H9 (cell line): ENCODE measurements around the gene HSD17B3. TPM values are rescaled to one million over a fixed set of nuclear protein-coding genes. Genes with fewer than 3 reads are reported as not detected.

Source experiments
- DNase-seq: peaks from one replicate; pipeline ENCODE4 v3.0.0-alpha.2; 2017
- H2AFZ ChIP-seq: one replicate; pipeline ENCODE4 v1.6.1; 2013; ENCODE audit warnings: mild to moderate bottlenecking, low read length, control low read depth, moderate library complexity
- H2AK5ac ChIP-seq: 2 replicates; pipeline ENCODE4 v1.6.1; 2013; ENCODE audit warnings: low read length, control low read depth, mixed read lengths; ENCODE audit not compliant: insufficient read length
- H2BK120ac ChIP-seq: one replicate; pipeline ENCODE4 v1.6.1; 2013; ENCODE audit warnings: low read depth, mild to moderate bottlenecking, low read length, control low read depth, inconsistent platforms; ENCODE audit not compliant: poor library complexity, severe bottlenecking
- H2BK12ac ChIP-seq: 2 replicates; pipeline ENCODE4 v1.6.1; 2013; ENCODE audit warnings: low read length, control low read depth, mixed read lengths, low read depth; ENCODE audit not compliant: insufficient read length
- H2BK15ac ChIP-seq: 2 replicates; pipeline ENCODE4 v1.6.1; 2013; ENCODE audit warnings: low read depth, low read length, control low read depth
- H2BK20ac ChIP-seq: one replicate; pipeline ENCODE4 v1.6.1; 2013; ENCODE audit warnings: low read depth, mild to moderate bottlenecking, low read length, control low read depth, inconsistent platforms; ENCODE audit not compliant: poor library complexity, severe bottlenecking
- H2BK5ac ChIP-seq: 2 replicates; pipeline ENCODE4 v1.6.1; 2013; ENCODE audit warnings: low read length, control low read depth, mixed read lengths; ENCODE audit not compliant: insufficient read length
- H3K14ac ChIP-seq: 2 replicates; pipeline ENCODE4 v1.6.1; 2013; ENCODE audit warnings: low read length, control low read depth; ENCODE audit not compliant: insufficient read depth
- H3K18ac ChIP-seq: 2 replicates; pipeline ENCODE4 v1.6.1; 2013; ENCODE audit warnings: low read depth, mild to moderate bottlenecking, mixed read lengths, low read length, control low read depth; ENCODE audit not compliant: insufficient read length
- H3K23ac ChIP-seq: 2 replicates; pipeline ENCODE4 v1.6.1; 2013; ENCODE audit warnings: low read length, control low read depth, mixed read lengths, low read depth; ENCODE audit not compliant: insufficient read length
- H3K23me2 ChIP-seq: 2 replicates; pipeline ENCODE4 v1.6.1; 2013; ENCODE audit warnings: low read depth, mild to moderate bottlenecking, mixed read lengths, low read length, control low read depth; ENCODE audit not compliant: insufficient read length, poor library complexity, severe bottlenecking
- H3K27ac ChIP-seq: 2 replicates; pipeline ENCODE4 v1.5.1; 2013; ENCODE audit warnings: low read length, control low read depth, mixed read lengths, low read depth; ENCODE audit not compliant: insufficient read length
- H3K27me3 ChIP-seq: 2 replicates; pipeline ENCODE4 v1.6.1; 2013; ENCODE audit warnings: low read length, control low read depth, inconsistent platforms; ENCODE audit not compliant: insufficient read depth
- H3K4ac ChIP-seq: 2 replicates; pipeline ENCODE4 v1.6.1; 2013; ENCODE audit warnings: low read depth, mild to moderate bottlenecking, control low read depth, inconsistent platforms, low read length, moderate library complexity
- H3K4me1 ChIP-seq: 2 replicates; pipeline ENCODE4 v1.6.1; 2013; ENCODE audit warnings: low read length, control low read depth, inconsistent platforms; ENCODE audit not compliant: insufficient read depth
- H3K4me2 ChIP-seq: 2 replicates; pipeline ENCODE4 v1.6.1; 2013; ENCODE audit warnings: low read length, control low read depth, mixed read lengths; ENCODE audit not compliant: insufficient read length, insufficient read depth
- H3K56ac ChIP-seq: 2 replicates; pipeline ENCODE4 v1.6.1; 2013; ENCODE audit warnings: low read depth, mild to moderate bottlenecking, mixed read lengths, low read length, control low read depth; ENCODE audit not compliant: insufficient read length
- H3K79me1 ChIP-seq: 2 replicates; pipeline ENCODE4 v1.6.1; 2013; ENCODE audit warnings: low read depth, mild to moderate bottlenecking, moderate library complexity, low read length, control low read depth, inconsistent platforms; ENCODE audit not compliant: insufficient read depth, poor library complexity, severe bottlenecking
- H3K79me2 ChIP-seq: 2 replicates; pipeline ENCODE4 v1.6.1; 2013; ENCODE audit warnings: low read length, control low read depth, inconsistent platforms; ENCODE audit not compliant: insufficient read depth
- H3K9ac ChIP-seq: 2 replicates; pipeline ENCODE4 v1.6.1; 2013; ENCODE audit warnings: low read length, control low read depth, mixed read lengths; ENCODE audit not compliant: insufficient read length; ENCODE audit errors: extremely low read depth
- H3K9me3 ChIP-seq: one replicate; pipeline ENCODE4 v1.6.1; 2013; ENCODE audit warnings: low read depth, low read length, inconsistent platforms; ENCODE audit not compliant: control insufficient read depth
- H3T11ph ChIP-seq: one replicate; pipeline ENCODE4 v1.6.1; 2013; ENCODE audit warnings: mild to moderate bottlenecking, low read length, control low read depth, inconsistent platforms
- H4K20me1 ChIP-seq: one replicate; pipeline ENCODE4 v1.6.1; 2013; ENCODE audit not compliant: control insufficient read depth, insufficient read length, insufficient read depth
- H4K5ac ChIP-seq: 2 replicates; pipeline ENCODE4 v1.6.1; 2013; ENCODE audit warnings: low read depth, mild to moderate bottlenecking, mixed read lengths, low read length, control low read depth; ENCODE audit not compliant: insufficient read length
- H4K8ac ChIP-seq: replicated peaks from 2 replicates; pipeline ENCODE4 v1.6.1; 2013; ENCODE audit warnings: low read length, control low read depth, mixed read lengths, low read depth; ENCODE audit not compliant: insufficient read length
- H4K91ac ChIP-seq: 2 replicates; pipeline ENCODE4 v1.6.1; 2013; ENCODE audit warnings: low read depth, mild to moderate bottlenecking, moderate library complexity, mixed read lengths, low read length, control low read depth; ENCODE audit not compliant: insufficient read length
- H3K27ac Mint-ChIP-seq, 3 experiments: 2 replicates in 2 of 3; 3 replicates in 1 of 3; pipeline ENCODE4 v1.8.0; 2020 to 2021; ENCODE audit warnings: mixed read lengths in 3 of 3, mild to moderate bottlenecking in 1 of 3, moderate library complexity in 1 of 3
- H3K27me3 Mint-ChIP-seq: 2 replicates; pipeline ENCODE4 v1.8.0; 2021; ENCODE audit warnings: low read depth, mild to moderate bottlenecking, moderate library complexity, mixed read lengths
- H3K36me3 Mint-ChIP-seq, 3 experiments: 2 replicates in 2 of 3; 3 replicates in 1 of 3; pipeline ENCODE4 v1.8.0; 2020 to 2021; ENCODE audit warnings: low read depth in 3 of 3, mixed read lengths in 3 of 3; ENCODE audit not compliant: insufficient read depth in 1 of 3
- H3K4me1 Mint-ChIP-seq, 2 experiments: 2 replicates each; pipeline ENCODE4 v1.8.0; 2020; ENCODE audit warnings: mixed read lengths in 2 of 2
- H3K4me3 Mint-ChIP-seq, 2 experiments: 2 replicates in 1 of 2; 3 replicates in 1 of 2; pipeline ENCODE4 v1.8.0; 2020 to 2021; ENCODE audit warnings: mild to moderate bottlenecking in 2 of 2, mixed read lengths in 2 of 2, moderate library complexity in 1 of 2
- H3K9me3 Mint-ChIP-seq, 2 experiments: 2 replicates in 1 of 2; 3 replicates in 1 of 2; pipeline ENCODE4 v1.8.0; 2020; ENCODE audit warnings: mild to moderate bottlenecking in 2 of 2, mixed read lengths in 2 of 2, moderate library complexity in 1 of 2
- WGBS: extraction: QIAGEN DNeasy Blood & Tissue Kit; methylation state at CpG from one replicate; pipeline ENCODE4 v1.1.7; 2013; ENCODE audit warnings: missing lambda C conversion rate, low lambda C conversion rate, mixed read lengths; ENCODE audit not compliant: insufficient read length; ENCODE audit errors: extremely low coverage; 5-methylcytosine and 5-hydroxymethylcytosine counted together
- total RNA-seq: library from RNA; stranded (reverse); gene quantifications from 2 replicates; pipeline ENCODE4 v1.2.1, GENCODE V29; 2021
- TF ChIP-seq, protein P1 (sequence below): fragments of 200-600 bp; sonication (generic); conservative IDR thresholded peaks from 3 replicates; pipeline ENCODE4 v1.8.0; 2021; ENCODE audit warnings: antibody characterized with exemption, mild to moderate bottlenecking

HSD17B3 gene
- total RNA-seq, 1 experiment from 2014 or later: not detected

GRCh38 chr9:96215841-96216240 is 86.1 kb downstream of the HSD17B3 start:
- H3K9me3 ChIP-seq: no peaks in the 10 kb centered on the region
- no peak overlapping the region for H3K14ac ChIP-seq
- H3K27ac Mint-ChIP-seq: no peak overlapping the region
- peaks cover 19 to 20% of the 10 kb centered on the region in 2 experiments for H3K4me1 Mint-ChIP-seq
- H2BK12ac ChIP-seq: no peak overlapping the region
- H2BK15ac ChIP-seq: no peak overlapping the region
- no peak overlapping the region for H2BK5ac ChIP-seq
- H3K4ac ChIP-seq: no peak overlapping the region
- H3K27ac ChIP-seq: no peak overlapping the region
- H3K4me2 ChIP-seq: no peak overlapping the region
- no peak overlapping the region for H4K5ac ChIP-seq
- no peak overlapping the region for H2AK5ac ChIP-seq
- H3T11ph ChIP-seq: no peak overlapping the region
- WGBS: no CpG with 5 or more reads among the region's 2 CpGs
- H2BK120ac ChIP-seq: no peak overlapping the region
- DNase-seq: no peak
- H4K8ac ChIP-seq: no peak overlapping the region
- no peak overlapping the region for H2AFZ ChIP-seq
- no peak overlapping the region for H2BK20ac ChIP-seq
- H3K36me3 Mint-ChIP-seq: peaks cover 0 to 5% (median 3%) of the 10 kb centered on the region in 3 experiments; a peak in 5 of 7 replicates
- H3K4me3 Mint-ChIP-seq: no peak overlapping the region
- H3K27me3 Mint-ChIP-seq: peaks cover 42% of the 10 kb centered on the region
- TF ChIP-seq, protein P1, sequence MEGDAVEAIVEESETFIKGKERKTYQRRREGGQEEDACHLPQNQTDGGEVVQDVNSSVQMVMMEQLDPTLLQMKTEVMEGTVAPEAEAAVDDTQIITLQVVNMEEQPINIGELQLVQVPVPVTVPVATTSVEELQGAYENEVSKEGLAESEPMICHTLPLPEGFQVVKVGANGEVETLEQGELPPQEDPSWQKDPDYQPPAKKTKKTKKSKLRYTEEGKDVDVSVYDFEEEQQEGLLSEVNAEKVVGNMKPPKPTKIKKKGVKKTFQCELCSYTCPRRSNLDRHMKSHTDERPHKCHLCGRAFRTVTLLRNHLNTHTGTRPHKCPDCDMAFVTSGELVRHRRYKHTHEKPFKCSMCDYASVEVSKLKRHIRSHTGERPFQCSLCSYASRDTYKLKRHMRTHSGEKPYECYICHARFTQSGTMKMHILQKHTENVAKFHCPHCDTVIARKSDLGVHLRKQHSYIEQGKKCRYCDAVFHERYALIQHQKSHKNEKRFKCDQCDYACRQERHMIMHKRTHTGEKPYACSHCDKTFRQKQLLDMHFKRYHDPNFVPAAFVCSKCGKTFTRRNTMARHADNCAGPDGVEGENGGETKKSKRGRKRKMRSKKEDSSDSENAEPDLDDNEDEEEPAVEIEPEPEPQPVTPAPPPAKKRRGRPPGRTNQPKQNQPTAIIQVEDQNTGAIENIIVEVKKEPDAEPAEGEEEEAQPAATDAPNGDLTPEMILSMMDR: no peak
- no peaks in the 10 kb centered on the region for H4K20me1 ChIP-seq
- no peak overlapping the region for H4K91ac ChIP-seq
- H3K18ac ChIP-seq: no peak overlapping the region
- H3K27me3 ChIP-seq: no peaks in the 10 kb centered on the region
- peaks cover 8 to 9% of the 10 kb centered on the region in 2 experiments; a peak in 4 of 5 replicates for H3K9me3 Mint-ChIP-seq
- no peaks in the 10 kb centered on the region for H3K4me1 ChIP-seq
- H3K23ac ChIP-seq: no peak overlapping the region
- no peak overlapping the region for H3K56ac ChIP-seq
- H3K9ac ChIP-seq: no peak overlapping the region
- H3K23me2 ChIP-seq: no peaks in the 10 kb centered on the region
- no peaks in the 10 kb centered on the region for H3K79me1 ChIP-seq
- H3K79me2 ChIP-seq: no peaks in the 10 kb centered on the region
